Activated CD8-positive, alpha-beta memory T cell treated with anti-CD3 and anti-CD28 coated beads, Interleukin-2, amount 50 U/mL, for 24 hours (primary cell): ENCODE data around the gene NKAPL.
A peak's percentile ranks its signal among the peaks of the same experiment; 100 is the strongest.

Experiments used
- DNase-seq: peaks from one replicate; pipeline ENCODE4 v3.0.0-alpha.2; 2020; ENCODE audit errors: extremely low read depth

NKAPL gene

DNA sequence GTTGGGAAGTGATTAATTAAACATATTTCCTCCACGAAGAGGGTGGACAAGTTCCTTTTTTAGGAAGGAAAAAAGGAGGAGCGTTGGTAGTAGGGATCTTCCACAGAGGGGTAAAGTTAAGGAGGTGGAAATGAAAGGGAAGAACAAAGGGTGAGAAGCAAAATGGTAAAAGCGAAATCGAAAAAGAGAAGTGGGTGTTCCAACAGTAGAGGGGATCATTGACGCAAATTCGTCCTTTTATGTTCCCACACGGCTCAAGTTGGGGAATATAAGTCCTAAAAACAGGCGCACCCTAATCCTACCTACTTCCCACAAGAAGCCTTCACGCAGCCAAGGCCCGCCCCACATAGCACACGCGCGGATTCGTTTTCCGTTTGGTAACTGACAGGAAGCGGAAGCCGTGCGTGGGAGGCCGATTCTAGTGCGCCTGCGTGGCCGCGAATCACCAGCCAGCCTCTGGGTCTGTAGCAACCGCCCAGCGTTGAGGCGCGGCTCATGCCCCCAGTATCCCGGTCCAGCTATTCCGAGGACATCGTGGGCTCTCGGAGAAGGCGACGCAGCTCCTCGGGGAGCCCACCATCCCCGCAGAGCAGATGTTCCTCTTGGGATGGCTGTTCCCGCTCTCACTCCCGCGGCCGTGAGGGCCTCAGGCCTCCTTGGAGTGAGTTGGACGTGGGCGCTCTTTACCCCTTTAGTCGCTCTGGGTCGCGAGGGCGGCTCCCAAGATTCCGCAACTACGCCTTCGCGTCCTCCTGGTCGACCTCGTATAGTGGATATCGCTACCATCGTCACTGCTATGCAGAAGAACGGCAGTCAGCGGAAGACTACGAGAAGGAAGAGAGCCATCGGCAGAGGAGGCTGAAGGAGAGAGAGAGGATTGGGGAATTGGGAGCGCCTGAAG lies at the start of gene NKAPL:
Gene NKAPL (plus strand): TSS at position 421 of the 901 bp plus-strand sequence. CDS start 75 bp downstream, at position 496.
- peak; percentile 20 for DNase-seq

GRCh38 chr6:28209753-28210535 lies 49.2 kb upstream of the NKAPL start:
- no peak for DNase-seq

GRCh38 chr6:28211840-28212509 lies 47.1 kb upstream of the NKAPL start:
- DNase-seq = no peak

DNA sequence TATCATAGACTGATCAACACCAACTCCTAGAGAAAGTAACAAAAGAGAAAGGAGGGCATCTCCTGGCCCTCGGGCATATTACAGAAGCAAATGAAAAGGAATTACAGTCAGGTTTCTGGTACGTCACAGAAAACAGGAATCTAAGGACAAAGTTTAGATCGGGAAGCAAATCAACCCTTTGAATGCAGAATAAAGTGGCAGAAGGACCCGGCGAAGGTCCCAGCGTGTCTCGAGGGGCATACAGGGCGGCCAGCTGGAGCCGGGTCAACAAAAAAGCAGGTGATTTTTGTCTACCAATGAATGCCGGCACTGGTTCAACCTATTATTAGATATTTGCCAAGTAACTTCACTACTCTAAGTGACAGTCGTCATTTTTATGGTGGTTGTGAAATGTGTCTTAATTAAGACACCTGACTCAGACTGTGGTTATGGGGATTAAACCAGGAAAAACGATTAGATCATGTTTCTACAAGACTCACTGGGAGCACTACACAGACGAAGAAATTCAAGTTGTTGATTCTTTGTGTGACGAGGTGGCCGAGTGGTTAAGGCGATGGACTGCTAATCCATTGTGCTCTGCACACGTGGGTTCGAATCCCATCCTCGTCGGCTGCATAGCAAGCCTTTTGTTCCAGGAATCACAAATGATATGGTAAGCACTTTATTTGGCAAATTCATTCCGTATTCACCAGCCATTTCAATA lies 46.4 kb upstream of the NKAPL start:
- DNase-seq = peak; percentile 57

DNA sequence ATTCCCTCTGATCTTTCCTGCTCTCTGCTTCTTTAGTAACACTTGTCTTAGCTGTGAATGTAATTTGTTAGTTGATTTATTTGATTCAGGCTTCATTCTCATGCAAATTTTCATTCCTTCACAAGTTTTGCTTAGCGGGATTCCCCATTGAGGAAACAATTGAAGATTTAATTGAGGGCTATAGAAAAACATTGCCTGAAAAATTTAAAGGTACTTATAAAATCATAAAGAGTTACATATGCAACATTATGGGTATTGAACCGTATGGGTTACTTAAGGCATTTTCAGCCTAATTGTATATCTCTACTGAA lies 45.9 kb upstream of the NKAPL start:
- no peak for DNase-seq

- no peak for DNase-seq
These were observed 43.7 kb upstream of the NKAPL start for GRCh38 chr6:28215425-28215824.

DNA sequence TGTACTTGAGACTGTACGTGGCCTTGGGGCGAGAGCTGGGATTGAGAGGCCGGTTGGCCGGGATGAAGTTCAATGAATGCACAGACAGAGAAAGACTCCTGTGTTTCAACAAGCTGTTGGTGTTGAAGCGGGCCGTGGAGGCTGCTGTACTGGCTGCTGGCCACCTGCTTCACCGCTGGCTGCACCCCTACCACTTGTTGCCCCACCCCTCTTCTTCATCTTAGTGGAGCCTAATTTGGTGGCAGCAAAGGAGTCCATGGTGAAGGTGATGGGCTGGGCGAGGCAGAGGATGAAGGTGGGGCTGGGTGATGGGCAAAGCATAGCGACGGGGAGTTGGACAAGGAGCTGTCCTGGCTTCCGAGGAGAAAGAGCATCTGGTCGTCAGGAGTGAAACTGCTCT lies 41.2 kb upstream of the NKAPL start:
- DNase-seq = no peak

DNA sequence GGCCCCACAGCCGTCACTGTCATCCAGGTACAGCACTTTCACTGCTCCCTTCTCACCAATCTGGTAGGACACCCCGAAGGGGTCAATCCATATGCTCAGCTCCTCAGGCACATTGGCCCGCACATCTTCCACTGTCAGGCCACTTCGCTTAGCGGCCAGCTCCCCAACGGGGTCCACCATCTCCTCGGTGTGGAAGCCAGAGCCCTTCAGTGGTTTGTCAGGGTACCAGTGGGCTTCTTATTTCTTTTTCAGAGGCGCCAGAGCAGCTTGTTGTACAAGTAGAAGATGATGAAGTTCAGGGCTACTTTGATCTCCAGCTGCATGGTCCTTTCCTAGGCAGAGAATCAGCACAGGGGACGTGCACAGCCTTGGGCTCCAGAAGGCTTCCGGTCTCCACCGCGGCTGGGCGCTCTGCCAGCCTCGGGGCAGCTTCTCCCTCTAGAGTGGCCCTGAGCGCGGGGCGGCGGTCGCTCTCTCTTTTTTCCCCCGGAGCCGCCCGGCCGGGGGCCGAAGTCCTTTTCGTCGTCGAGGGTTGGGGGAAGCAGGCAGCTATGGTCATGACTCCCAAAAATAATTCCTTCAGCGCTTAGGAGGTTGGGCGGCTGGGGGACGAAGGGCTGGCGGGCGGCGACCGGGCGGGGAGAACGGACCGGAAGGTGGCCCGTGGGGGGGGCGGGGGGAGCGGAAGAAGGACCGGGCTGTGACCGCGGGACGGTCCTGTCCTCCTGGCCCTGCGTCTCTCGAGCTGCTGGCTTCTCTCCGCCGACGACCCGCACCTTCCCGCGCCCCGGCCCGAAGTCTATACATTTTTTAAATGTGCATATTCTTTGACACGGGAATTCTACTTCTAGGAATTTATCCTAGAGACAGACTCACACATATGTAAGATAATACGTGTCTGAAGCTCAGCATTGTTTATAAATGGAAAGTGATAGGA lies 40.5 kb upstream of the NKAPL start:
- DNase-seq = no peak

GRCh38 chr6:28220257-28221133 lies 38.6 kb upstream of the NKAPL start:
- no peak for DNase-seq

DNA sequence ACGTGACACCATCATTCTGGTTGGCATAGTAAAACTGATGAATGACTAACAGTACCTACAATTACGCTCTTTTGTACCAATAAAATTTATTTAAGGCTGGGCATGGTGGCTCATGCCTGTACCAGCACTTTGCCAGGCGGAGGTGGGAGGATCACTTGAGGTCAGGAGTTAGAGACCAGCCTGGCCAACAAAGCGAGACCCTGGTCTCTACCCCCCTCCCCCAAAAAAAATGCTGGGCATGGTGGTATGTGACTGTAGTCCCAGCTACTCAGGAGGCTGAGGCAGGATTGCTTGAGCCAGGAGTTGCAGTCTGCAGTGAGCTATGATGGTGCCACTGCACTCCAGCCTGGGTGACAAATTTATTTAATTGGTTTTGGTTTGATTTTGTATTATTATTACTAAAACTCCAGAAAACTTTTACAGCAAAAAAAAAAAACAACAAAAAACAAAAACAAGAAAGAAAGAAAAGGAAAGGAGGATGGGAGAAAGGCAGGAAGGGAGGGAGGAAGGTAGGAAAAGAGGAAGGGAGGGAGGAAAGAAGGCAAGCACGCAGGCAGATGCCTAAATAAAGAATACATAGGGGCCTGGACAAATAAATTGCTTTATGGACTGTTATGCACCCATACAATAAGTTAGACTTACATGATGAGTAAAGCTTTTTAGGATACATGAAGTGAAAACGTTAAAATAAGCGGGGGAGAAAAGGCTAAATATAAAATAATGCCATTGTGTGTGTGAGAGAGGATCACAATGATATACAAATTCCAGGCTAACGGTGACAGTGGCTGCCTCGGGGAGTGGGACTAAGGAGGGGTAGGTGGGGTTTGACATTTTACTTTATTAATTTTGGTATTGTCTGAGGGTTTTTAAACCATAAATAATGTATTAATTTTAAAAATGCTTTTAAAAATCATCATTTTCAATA lies 34.7 kb upstream of the NKAPL start:
- DNase-seq = no peak

- no peak for DNase-seq
These were observed 33.9 kb upstream of the NKAPL start, which contains the start of gene ZSCAN9 for GRCh38 chr6:28225056-28225834. Gene ZSCAN9 (plus strand): TSS chr6:28225275. CDS start chr6:28227085, 1,810 bp downstream.

GRCh38 chr6:28226460-28226859 lies 32.6 kb upstream of the NKAPL start:
- no peak for DNase-seq

DNA sequence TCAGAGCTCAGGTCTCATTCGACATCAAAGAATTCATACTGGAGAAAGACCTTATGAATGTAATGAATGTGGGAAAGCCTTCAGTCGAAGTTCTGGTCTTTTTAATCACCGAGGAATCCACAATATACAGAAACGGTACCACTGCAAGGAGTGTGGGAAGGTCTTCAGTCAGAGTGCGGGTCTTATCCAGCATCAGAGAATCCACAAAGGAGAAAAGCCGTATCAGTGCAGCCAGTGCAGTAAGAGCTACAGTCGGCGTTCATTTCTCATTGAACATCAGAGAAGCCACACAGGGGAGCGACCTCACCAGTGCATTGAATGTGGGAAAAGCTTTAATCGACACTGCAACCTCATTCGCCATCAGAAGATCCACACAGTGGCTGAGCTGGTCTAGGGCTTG lies 26.3 kb upstream of the NKAPL start:
- DNase-seq = no peak

DNA sequence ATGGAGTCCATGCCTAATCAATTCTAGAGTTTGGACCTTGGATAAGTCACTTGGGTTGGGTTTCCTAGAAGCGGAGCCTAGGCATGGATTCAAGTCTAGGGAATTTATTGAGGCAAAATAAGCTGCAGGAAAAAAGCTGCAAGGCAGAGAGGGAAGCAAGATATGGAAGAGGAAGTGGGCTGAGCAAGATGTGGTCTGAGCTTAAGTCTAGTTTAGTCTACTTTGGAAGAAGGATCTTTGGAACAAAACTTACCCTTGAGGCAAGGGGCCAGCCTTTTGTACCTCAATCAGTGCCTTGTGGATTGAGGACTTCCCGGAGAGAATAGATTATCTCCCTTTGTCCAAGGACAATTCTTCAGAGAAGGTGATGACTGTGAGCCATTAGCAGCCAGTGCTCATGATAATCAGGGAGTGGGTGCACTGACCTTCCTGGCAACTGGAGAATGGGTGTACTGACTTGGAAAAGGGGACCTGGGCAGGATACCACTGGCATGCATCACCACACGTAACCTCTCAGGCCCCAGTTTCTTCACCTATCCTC lies 23.1 kb upstream of the NKAPL start:
- no peak for DNase-seq

GRCh38 chr6:28239636-28240035 lies 19.5 kb upstream of the NKAPL start:
- DNase-seq = no peak

DNA sequence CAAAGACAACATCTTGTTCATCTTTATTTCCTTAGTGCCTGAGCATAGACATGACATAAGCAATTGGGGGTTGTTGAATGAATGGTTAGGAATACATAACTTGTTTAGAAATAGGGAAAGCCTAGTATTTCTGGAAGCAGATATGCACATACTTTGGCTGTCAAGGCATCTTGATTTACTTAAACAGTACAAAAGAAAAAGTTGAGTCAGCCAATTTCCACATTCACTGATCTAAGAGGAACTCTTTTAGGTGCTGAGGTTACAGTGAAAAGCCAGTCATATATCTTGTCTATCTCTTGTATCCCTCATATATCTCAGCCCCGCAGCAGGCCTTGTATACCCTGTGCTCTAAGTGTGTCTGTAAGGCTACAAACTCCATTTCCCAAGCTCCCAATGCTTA lies 18.6 kb upstream of the NKAPL start:
- DNase-seq = no peak

GRCh38 chr6:28243946-28244345 lies 15.2 kb upstream of the NKAPL start:
- DNase-seq = no peak
